H1 (cell line): ENCODE data around the gene PCDH9. TPM values are rescaled to one million over a fixed set of nuclear protein-coding genes. Genes with fewer than 3 reads are reported as not detected.

Source experiments
- CTCF ChIA-PET: fragments of 300-600 bp; sonication (Branson Sonifier 250); formaldehyde crosslinking; loops from one replicate; lab custom pipeline; 2021; ENCODE audit not compliant: partially characterized antibody; lab: Charles Lee
- POLR2A ChIA-PET: fragments of 300-600 bp; sonication (Branson Sonifier 250); formaldehyde crosslinking; loops from one replicate; lab custom pipeline; 2021; ENCODE audit warnings: inconsistent platforms; ENCODE audit not compliant: partially characterized antibody; lab: Charles Lee
- DNase-seq, 2 experiments: peaks; one replicate each; pipeline versions ENCODE4 v3.0.0 to v3.0.0-alpha.2; 2010 to 2022; ENCODE audit warnings: low spot score in 2 of 2, low read depth in 1 of 2, mixed read lengths in 1 of 2
- FAIRE-seq: peaks from 2 replicates; lab custom pipeline; 2011; peaks lifted over from hg19 to GRCh38; lab: Jason Lieb, UNC
- H2AFZ ChIP-seq: 2 replicates; pipeline ENCODE4 v1.8.1; 2012; ENCODE audit warnings: low read length, inconsistent platforms
- H2AK5ac ChIP-seq: 2 replicates; pipeline ENCODE4 v1.6.1; 2013; ENCODE audit warnings: low read depth, low read length
- H2BK120ac ChIP-seq: replicated peaks from 2 replicates; pipeline ENCODE3; 2013; ENCODE audit warnings: low read depth, low read length, inconsistent platforms
- H2BK12ac ChIP-seq: 2 replicates; pipeline ENCODE4 v1.6.1; 2013; ENCODE audit warnings: low read depth, low read length
- H2BK15ac ChIP-seq: 2 replicates; pipeline ENCODE4 v1.6.1; 2013; ENCODE audit warnings: low read length
- H2BK20ac ChIP-seq: 2 replicates; pipeline ENCODE4 v1.6.1; 2013; ENCODE audit warnings: low read length
- H2BK5ac ChIP-seq: 2 replicates; pipeline ENCODE4 v1.6.1; 2013; ENCODE audit warnings: low read depth, low read length
- H3K14ac ChIP-seq: 2 replicates; pipeline ENCODE4 v1.6.1; 2013; ENCODE audit warnings: inconsistent platforms; ENCODE audit not compliant: insufficient read length
- H3K18ac ChIP-seq: 2 replicates; pipeline ENCODE4 v1.6.1; 2013; ENCODE audit warnings: low read length; ENCODE audit errors: extremely low read depth
- H3K23ac ChIP-seq: 2 replicates; pipeline ENCODE4 v1.6.1; 2013; ENCODE audit warnings: inconsistent platforms; ENCODE audit not compliant: insufficient read length
- H3K23me2 ChIP-seq: 2 replicates; pipeline ENCODE4 v1.6.1; 2013; ENCODE audit warnings: low read depth, low read length
- H3K27ac ChIP-seq: 2 replicates; pipeline ENCODE4 v1.6.1; 2011; ENCODE audit warnings: low read depth, low read length, inconsistent platforms
- H3K27me3 ChIP-seq, 4 experiments: replicated peaks in 1 of 4; 1 replicate in 1 of 4; 2 replicates in 3 of 4; pipeline versions ENCODE4 v1.6.1 to v1.8.1; 2011 to 2013; ENCODE audit warnings: low read length in 3 of 4, mild to moderate bottlenecking in 3 of 4, inconsistent platforms in 2 of 4, mixed read lengths in 2 of 4, moderate library complexity in 1 of 4; ENCODE audit not compliant: control insufficient read depth in 3 of 4, insufficient read depth in 3 of 4; ENCODE audit errors: extremely low read depth in 1 of 4
- H3K36me3 ChIP-seq, 4 experiments: 2 replicates each; pipeline versions ENCODE4 v1.6.1 to v1.8.1; 2011 to 2013; ENCODE audit warnings: mild to moderate bottlenecking in 4 of 4, low read length in 3 of 4, moderate library complexity in 2 of 4, control low read depth in 1 of 4, inconsistent platforms in 1 of 4; ENCODE audit not compliant: insufficient read depth in 4 of 4, control insufficient read depth in 2 of 4
- H3K4ac ChIP-seq: replicated peaks from 2 replicates; pipeline ENCODE3; 2013; ENCODE audit warnings: low read length, low read depth, mixed read lengths, inconsistent platforms; ENCODE audit not compliant: insufficient read length
- H3K4me1 ChIP-seq, 4 experiments: replicated peaks in 1 of 4; 1 replicate in 1 of 4; 2 replicates in 3 of 4; pipeline versions ENCODE4 v1.6.1 to v1.8.1; 2011 to 2013; ENCODE audit warnings: low read length in 3 of 4, inconsistent platforms in 2 of 4, mixed read lengths in 1 of 4; ENCODE audit not compliant: insufficient read depth in 4 of 4, control insufficient read depth in 3 of 4
- H3K4me2 ChIP-seq, 2 experiments: 2 replicates each; pipeline versions ENCODE4 v1.6.1 to v1.8.1; 2011 to 2013; ENCODE audit warnings: low read depth in 2 of 2, low read length in 2 of 2, control low read depth in 1 of 2, inconsistent platforms in 1 of 2, mild to moderate bottlenecking in 1 of 2; ENCODE audit not compliant: insufficient read depth in 1 of 2
- H3K4me3 ChIP-seq, 4 experiments: fragments of 200-600, 300-600 bp in 1 of 4; sonication (generic), shearing (Covaris generic), sonication (Bioruptor Twin) in 1 of 4; 2 replicates each; pipeline versions ENCODE4 v1.5.1 to v1.8.1; 2011 to 2016; ENCODE audit warnings: low read length in 4 of 4, low read depth in 3 of 4, control low read depth in 2 of 4, inconsistent platforms in 2 of 4, mild to moderate bottlenecking in 2 of 4, mixed read lengths in 1 of 4, moderate library complexity in 1 of 4; ENCODE audit not compliant: insufficient read depth in 2 of 4; ENCODE audit errors: extremely low read depth in 1 of 4
- H3K56ac ChIP-seq: replicated peaks from 2 replicates; pipeline ENCODE3; 2013; ENCODE audit warnings: low read depth, mild to moderate bottlenecking, mixed read lengths, low read length, inconsistent platforms; ENCODE audit not compliant: insufficient read length
- H3K79me1 ChIP-seq: 2 replicates; pipeline ENCODE4 v1.6.1; 2013; ENCODE audit warnings: low read depth, low read length, control low read depth
- H3K79me2 ChIP-seq, 2 experiments: 2 replicates each; pipeline versions ENCODE4 v1.6.1 to v1.8.1; 2012 to 2013; ENCODE audit warnings: low read length in 2 of 2, mild to moderate bottlenecking in 2 of 2, inconsistent platforms in 1 of 2; ENCODE audit not compliant: insufficient read depth in 2 of 2, control insufficient read depth in 1 of 2
- H3K9ac ChIP-seq, 4 experiments: replicated peaks in 1 of 4; 1 replicate in 1 of 4; 2 replicates in 3 of 4; pipeline versions ENCODE4 v1.6.1 to v1.8.1; 2011 to 2013; ENCODE audit warnings: low read depth in 3 of 4, low read length in 3 of 4, control low read depth in 2 of 4, mild to moderate bottlenecking in 2 of 4, moderate library complexity in 2 of 4, inconsistent platforms in 1 of 4; ENCODE audit errors: extremely low read depth in 1 of 4
- H3K9me3 ChIP-seq, 2 experiments: 2 replicates each; pipeline versions ENCODE4 v1.6.1 to v1.8.1; 2012 to 2013; ENCODE audit warnings: mild to moderate bottlenecking in 2 of 2, moderate library complexity in 2 of 2, control low read depth in 1 of 2, inconsistent platforms in 1 of 2, low read depth in 1 of 2, low read length in 1 of 2, mixed read lengths in 1 of 2; ENCODE audit not compliant: insufficient read depth in 2 of 2
- H4K20me1 ChIP-seq, 2 experiments: replicated peaks in 1 of 2; 2 replicates each; pipeline versions ENCODE3 to v1.8.1; 2011 to 2013; ENCODE audit warnings: inconsistent platforms in 2 of 2, low read length in 2 of 2, mild to moderate bottlenecking in 1 of 2; ENCODE audit not compliant: insufficient read depth in 2 of 2, control insufficient read depth in 1 of 2
- H4K5ac ChIP-seq: 2 replicates; pipeline ENCODE4 v1.6.1; 2013; ENCODE audit warnings: low read length, low read depth, mixed read lengths, inconsistent platforms; ENCODE audit not compliant: insufficient read length
- H4K8ac ChIP-seq: 2 replicates; pipeline ENCODE4 v1.8.0; 2013; ENCODE audit warnings: mild to moderate bottlenecking, moderate library complexity, low read length, inconsistent platforms; ENCODE audit not compliant: insufficient read depth; ENCODE audit errors: extremely low read depth
- H4K91ac ChIP-seq: replicated peaks from 2 replicates; pipeline ENCODE3; 2013; ENCODE audit warnings: low read length, mixed read lengths, inconsistent platforms; ENCODE audit not compliant: insufficient read length
- KDM4A ChIP-seq: IDR thresholded peaks from one replicate; pipeline ENCODE4 v1.7.1; 2012; ENCODE audit warnings: low read depth, mild to moderate bottlenecking, moderate library complexity, low read length, inconsistent platforms; ENCODE audit not compliant: severe bottlenecking
- POLR2A ChIP-seq, 2 experiments: IDR thresholded peaks; 1 replicate in 1 of 2; 2 replicates in 1 of 2; pipeline ENCODE4 v1.6.1; 2011; ENCODE audit warnings: low read depth in 2 of 2, low read length in 2 of 2, mild to moderate bottlenecking in 2 of 2; ENCODE audit errors: control extremely low read depth in 1 of 2
- RFX5 ChIP-seq: IDR thresholded peaks from 2 replicates; pipeline ENCODE4 v1.6.1; 2011; ENCODE audit warnings: low read depth, low read length, improper control_type of control experiment, borderline replicate concordance
- WGBS, 2 experiments: shearing (Covaris generic) in 1 of 2; methylation state at CpG; one replicate each; pipeline versions ENCODE4 v1.1.6 to v1.1.7; 2013 to 2015; ENCODE audit warnings: low lambda C conversion rate in 2 of 2, mixed read lengths in 2 of 2, inconsistent platforms in 1 of 2, low coverage in 1 of 2, missing lambda C conversion rate in 1 of 2; ENCODE audit not compliant: insufficient replicate concordance in 2 of 2, insufficient coverage in 1 of 2, insufficient read length in 1 of 2; ENCODE audit errors: extremely low coverage in 1 of 2, missing lambda C conversion rate in 1 of 2; 5-methylcytosine and 5-hydroxymethylcytosine counted together
- polyA plus RNA-seq, 7 experiments: library from polyadenylated mRNA; depleted of rRNA in 3 of 7; stranded (reverse) in 5 of 7; unstranded in 2 of 7; fragments of >200 nt in 5 of 7; fragments of 200-250 nt in 2 of 7; gene quantifications; 1 replicate in 5 of 7; 2 replicates in 1 of 7; 4 replicates in 1 of 7; pipeline versions ENCODE4 v1.2.1 to v1.2.3, GENCODE V29; 2011 to 2013; ENCODE audit warnings: missing spikeins in 2 of 7, mixed read lengths in 2 of 7
- total RNA-seq: library from RNA; stranded (reverse); fragmentation: NEBNext Ultra II Directional; extraction: Animal tissue kit (Norgen Biotek cat#: 25700); gene quantifications from 2 replicates; pipeline ENCODE4 v1.2.1, GENCODE V29; 2021
- TF ChIP-seq, protein P1 (sequence below): IDR thresholded peaks from 2 replicates; pipeline ENCODE4 v1.6.1; 2012; ENCODE audit warnings: inconsistent platforms

The PCDH9 gene
- total and polyA plus RNA-seq, 2 of the 8 experiments (the other 6 are each of a cell fraction or from before 2014, with no cell fraction given) = 0.12 to 0.60 TPM

DNA sequence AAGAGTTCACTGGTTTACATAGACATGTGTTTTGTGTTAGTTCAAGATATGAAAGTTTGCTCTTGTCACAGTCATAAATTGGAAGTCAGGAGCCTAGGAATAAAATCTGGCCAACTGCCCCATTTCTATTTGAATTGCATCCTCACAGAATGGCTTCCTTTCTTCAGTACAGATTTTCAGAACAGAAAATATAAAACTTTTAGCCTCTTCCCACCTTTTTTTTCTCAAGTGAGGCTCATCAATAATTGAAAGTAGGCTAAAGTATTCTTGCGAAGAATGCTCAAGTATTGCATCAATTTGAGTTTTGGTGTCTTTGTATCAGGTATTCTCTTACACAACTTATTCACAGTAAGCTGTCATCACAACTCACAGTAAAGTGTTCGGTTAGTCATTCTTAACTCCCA lies 802.7 kb downstream of the PCDH9 start:
- H3K9me3 ChIP-seq = no peaks in the 10 kb centered on the region
- no peak overlapping the region for H2AFZ ChIP-seq
- ChIA-PET POLR2A (no interaction called here), CTCF (no interaction called here)
- no peak overlapping the region for H3K4me2 ChIP-seq
- FAIRE-seq = no peak
- no peak overlapping the region for H4K8ac ChIP-seq
- no peak overlapping the region for H3K56ac ChIP-seq
- no peak overlapping the region for H3K4ac ChIP-seq
- no peak overlapping the region for H3K18ac ChIP-seq
- no peak overlapping the region for H3K23ac ChIP-seq
- no peak overlapping the region for H2BK5ac ChIP-seq
- H4K91ac ChIP-seq = no peak overlapping the region
- no peaks in the 10 kb centered on the region for H3K23me2 ChIP-seq
- no peak overlapping the region for H2BK15ac ChIP-seq
- H3K79me1 ChIP-seq = no peaks in the 10 kb centered on the region
- no peaks in the 10 kb centered on the region for H3K36me3 ChIP-seq
- H3K9ac ChIP-seq = no peak overlapping the region
- H3K4me1 ChIP-seq = no peaks in the 10 kb centered on the region; a peak in 1 of 7 replicates
- H2BK120ac ChIP-seq = no peak overlapping the region
- H2BK12ac ChIP-seq = no peak overlapping the region
- H3K27me3 ChIP-seq = no peaks in the 10 kb centered on the region
- DNase-seq = no peak
- no peak overlapping the region for H3K27ac ChIP-seq
- no peak overlapping the region for H2BK20ac ChIP-seq
- no peak overlapping the region for H2AK5ac ChIP-seq
- H3K79me2 ChIP-seq = no peaks in the 10 kb centered on the region
- 92% methylated on average over 2 of the region's 2 CpGs; no CpG with 5 or more reads in 1 of the 2 experiments for WGBS, 2 experiments
- no peak overlapping the region for H3K4me3 ChIP-seq
- H4K20me1 ChIP-seq = no peaks in the 10 kb centered on the region
- TF ChIP-seq POLR2A (IDR thresholded peaks at IDR 0.05; ENCODE audit: control extremely low read depth in 1 of 2, low read depth in 2 of 2, low read length in 2 of 2) (no peak), RFX5 (no peak), KDM4A (no peak)
- TF ChIP-seq, protein P1, sequence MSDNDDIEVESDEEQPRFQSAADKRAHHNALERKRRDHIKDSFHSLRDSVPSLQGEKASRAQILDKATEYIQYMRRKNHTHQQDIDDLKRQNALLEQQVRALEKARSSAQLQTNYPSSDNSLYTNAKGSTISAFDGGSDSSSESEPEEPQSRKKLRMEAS = no peak
- no peak overlapping the region for H3K14ac ChIP-seq
- no peak overlapping the region for H4K5ac ChIP-seq
